Measurements from ENCODE around the gene KRTAP4-9.
"Not testable (repeated sequence)": the region's sequence is repeated elsewhere in the genome, so short reads cannot be mapped to it uniquely, and the experiment has no call there.

The KRTAP4-9 gene

DNA sequence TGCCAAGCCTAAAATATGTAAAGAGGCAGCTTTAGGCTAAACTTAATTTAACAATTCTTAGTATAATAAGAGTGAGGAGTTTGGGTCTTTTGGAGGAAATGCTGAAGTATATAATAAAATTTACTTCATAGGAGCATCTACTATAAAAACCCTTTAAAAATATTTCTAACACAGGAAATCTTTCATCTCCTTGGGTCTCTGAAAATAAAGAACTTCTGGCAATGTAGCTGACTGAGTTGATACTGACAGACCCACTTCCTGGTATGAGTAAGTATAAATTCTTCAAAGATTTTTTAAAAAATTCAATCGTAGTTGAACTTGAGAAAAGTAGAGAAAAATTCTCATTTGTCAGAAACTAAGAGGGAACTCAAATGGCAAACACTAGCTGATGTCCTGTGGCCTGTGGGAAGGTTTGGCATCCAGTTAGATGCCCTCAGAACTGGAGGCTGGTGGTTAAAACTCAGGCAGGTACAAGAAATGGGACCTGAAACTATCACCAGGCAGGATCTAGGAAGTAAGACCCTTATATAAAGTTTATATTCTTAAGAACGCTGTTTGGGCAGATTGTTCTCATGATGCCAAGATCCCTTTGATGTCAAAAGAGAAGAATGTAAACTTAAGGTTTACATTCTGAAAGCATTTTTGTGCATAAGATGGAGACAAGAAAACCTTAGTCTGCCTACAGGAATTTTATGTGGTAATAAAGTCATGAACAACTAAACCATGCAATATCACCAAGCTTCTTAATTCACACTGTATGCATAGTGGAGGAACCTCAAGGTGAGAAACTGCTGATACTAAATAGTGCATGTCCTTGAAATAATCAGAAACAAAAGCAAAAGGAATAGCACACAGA lies 28.9 kb downstream of the KRTAP4-9 start:
- DNase-seq, result no peak

GRCh38 chr17:41139865-41140264 lies 34.7 kb downstream of the KRTAP4-9 start:
- not testable (repeated sequence) for DNase-seq

- no peak for DNase-seq
Observed at GRCh38 chr17:41140360-41141131, 35.4 kb downstream of the KRTAP4-9 start, which contains the start of gene KRTAP4-6. KRTAP4-6 (minus strand) TSS chr17:41140544; CDS start chr17:41140487, 57 bp downstream.

- no peak for DNase-seq
Observed at GRCh38 chr17:41141361-41141760, 36.2 kb downstream of the KRTAP4-9 start.

GRCh38 chr17:41144846-41145245 lies 39.7 kb downstream of the KRTAP4-9 start:
- DNase-seq, result no peak

GRCh38 chr17:41145261-41145660 lies 40.1 kb downstream of the KRTAP4-9 start:
- no peak for DNase-seq

DNA sequence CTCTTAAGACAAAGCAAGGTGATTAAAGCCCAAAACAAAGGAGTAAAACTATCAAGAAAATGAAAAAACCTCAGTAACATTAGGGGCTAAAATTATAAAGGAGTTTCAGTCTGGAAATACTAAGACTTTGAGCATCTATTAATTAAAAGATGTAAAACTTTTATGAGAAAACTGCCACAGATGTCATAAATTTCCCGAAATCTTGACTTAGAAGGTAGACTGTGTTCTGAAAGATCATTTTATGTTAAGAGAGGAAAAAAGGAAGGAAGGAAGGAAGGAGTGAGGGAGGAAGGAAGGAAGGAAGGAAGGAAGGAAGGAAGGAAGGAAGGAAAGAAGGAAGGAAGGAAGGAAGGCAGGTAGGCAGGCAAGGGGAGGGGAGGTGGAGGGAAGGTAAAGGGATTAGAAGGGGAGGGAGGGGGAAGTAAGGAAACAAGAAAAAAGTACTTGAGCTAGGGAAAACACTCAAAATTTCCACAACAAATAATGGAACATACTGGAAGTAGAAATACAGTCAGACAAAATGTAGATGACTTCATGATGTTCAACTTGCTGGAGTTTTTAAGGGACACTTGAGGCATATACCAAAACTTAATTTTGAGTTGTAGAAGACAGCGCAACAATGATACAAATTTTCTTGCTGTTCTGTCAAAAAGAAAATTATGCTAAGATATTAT lies 42.5 kb downstream of the KRTAP4-9 start:
- no peak for DNase-seq

DNA sequence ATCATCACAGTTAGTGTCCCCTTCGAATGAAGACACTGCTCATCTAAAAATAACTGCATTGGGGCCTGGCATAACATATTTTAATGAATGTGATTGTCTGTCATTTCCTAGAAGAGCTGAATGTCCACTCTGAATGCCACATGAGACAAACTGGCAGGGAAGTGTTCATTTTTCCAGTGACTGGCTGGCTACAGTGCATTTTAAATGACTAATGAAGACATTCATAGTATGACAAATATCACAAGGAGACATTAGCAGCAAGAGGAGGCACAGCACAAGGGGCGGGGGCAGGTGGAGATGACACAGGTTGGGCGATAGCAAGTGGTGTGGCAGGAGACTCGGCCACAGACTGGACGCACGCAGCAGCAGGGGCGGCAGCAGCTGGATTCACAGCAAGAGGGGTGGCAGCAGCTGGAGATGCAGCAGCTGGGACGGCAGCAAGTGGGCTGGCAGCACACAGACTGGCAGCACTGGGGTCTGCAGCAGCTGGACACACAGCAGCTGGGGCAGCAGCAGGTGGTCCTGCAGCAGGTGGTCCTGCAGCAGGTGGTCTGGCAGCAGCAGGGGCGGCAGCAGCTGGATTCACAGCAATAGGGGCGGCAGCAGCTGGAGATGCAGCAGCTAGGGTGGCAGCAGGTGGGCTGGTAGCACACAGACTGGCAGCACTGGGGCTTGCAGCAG lies 43.9 kb downstream of the KRTAP4-9 start:
- not testable (repeated sequence) for DNase-seq

GRCh38 chr17:41149652-41149985 lies 44.4 kb downstream of the KRTAP4-9 start, which contains the start of gene KRTAP4-5:
KRTAP4-5 (minus strand) TSS chr17:41149825; CDS start chr17:41149767, 58 bp downstream.
- no peak for DNase-seq

GRCh38 chr17:41150026-41150425 lies 44.8 kb downstream of the KRTAP4-9 start:
- no peak for DNase-seq

DNA sequence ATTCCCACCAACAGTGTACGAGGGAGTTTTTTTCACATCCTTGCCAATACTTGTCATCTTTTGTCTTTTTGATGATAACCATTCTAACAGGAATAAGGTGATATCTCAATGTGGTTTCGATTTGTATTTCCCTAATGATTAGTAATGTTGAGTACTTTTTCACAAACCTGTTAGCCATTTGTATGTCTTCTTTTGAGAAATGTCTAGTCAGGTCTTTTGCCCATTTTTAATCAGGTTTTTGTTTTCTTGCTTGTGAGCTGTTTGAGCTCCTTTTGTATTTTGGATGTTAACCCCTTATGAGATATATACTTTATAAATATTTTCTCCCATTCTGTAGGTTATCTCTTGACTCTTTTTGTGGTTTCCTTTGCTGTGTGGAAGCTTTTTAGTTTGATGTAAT lies 46.3 kb downstream of the KRTAP4-9 start:
- no peak for DNase-seq

DNA sequence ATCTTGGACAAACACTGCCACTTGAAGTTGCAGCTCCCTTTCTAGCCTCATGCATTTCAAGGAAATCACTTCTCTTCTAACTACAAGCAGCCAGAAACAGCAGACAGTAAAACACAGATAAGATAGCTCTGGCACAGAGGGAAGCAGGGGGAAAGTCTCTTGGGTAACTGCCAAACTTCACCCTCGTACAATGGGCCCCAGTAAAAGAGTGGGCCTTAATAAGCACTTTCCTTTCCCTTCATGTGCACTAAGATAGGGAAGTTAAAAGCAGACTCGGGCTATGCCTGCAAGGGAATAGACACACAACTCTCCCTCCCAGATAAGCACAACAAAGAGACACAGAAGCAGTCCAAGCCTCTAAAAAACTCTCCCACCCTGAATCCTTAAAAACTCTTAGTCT lies 48.7 kb downstream of the KRTAP4-9 start:
- no peak for DNase-seq
